MM.1S (cell line): ENCODE data around the gene TSG101.

Experiments
- DNase-seq: peaks from one replicate; pipeline ENCODE4 v3.0.0-alpha.2; 2015
- H2AFZ ChIP-seq: fragments of 300-600 bp; sonication (generic); 2 replicates; pipeline ENCODE4 v1.6.0; 2016; ENCODE audit warnings: antibody characterized with exemption, low read length
- H3F3A ChIP-seq: fragments of 300-600 bp; sonication (generic); 2 replicates; pipeline ENCODE4 v1.6.1; 2016; ENCODE audit warnings: mild to moderate bottlenecking, antibody characterized with exemption, low read length, moderate library complexity, mixed read lengths; ENCODE audit not compliant: insufficient read depth
- H3K27ac ChIP-seq: fragments of 300-600 bp; sonication (generic); 2 replicates; pipeline ENCODE4 v1.5.1; 2016; ENCODE audit warnings: mild to moderate bottlenecking, low read length
- H3K27me3 ChIP-seq: fragments of 300-600 bp; sonication (generic); replicated peaks from 2 replicates; pipeline ENCODE4 v1.6.0; 2016; ENCODE audit warnings: low read length; ENCODE audit not compliant: insufficient read depth
- H3K36me3 ChIP-seq: fragments of 300-600 bp; sonication (generic); replicated peaks from 2 replicates; pipeline ENCODE4 v1.6.1; 2016; ENCODE audit warnings: mild to moderate bottlenecking, low read length, mixed read lengths; ENCODE audit not compliant: insufficient read depth
- H3K4me1 ChIP-seq: fragments of 300-600 bp; sonication (generic); 2 replicates; pipeline ENCODE4 v1.6.1; 2016; ENCODE audit warnings: low read length, mixed read lengths
- H3K4me2 ChIP-seq: fragments of 300-600 bp; sonication (generic); 2 replicates; pipeline ENCODE4 v1.6.0; 2016; ENCODE audit warnings: low read depth, low read length
- H3K4me3 ChIP-seq: fragments of 300-600 bp; sonication (generic); 2 replicates; pipeline ENCODE4 v1.5.1; 2016; ENCODE audit warnings: low read length, mixed read lengths
- H3K79me2 ChIP-seq: fragments of 300-600 bp; sonication (generic); 2 replicates; pipeline ENCODE4 v1.6.1; 2016; ENCODE audit warnings: mixed run types, low read length, mixed read lengths
- H3K9ac ChIP-seq: fragments of 300-600 bp; sonication (generic); 2 replicates; pipeline ENCODE4 v1.6.1; 2016; ENCODE audit warnings: low read length, mixed read lengths
- H3K9me2 ChIP-seq: fragments of 300-600 bp; sonication (generic); replicated peaks from 2 replicates; pipeline ENCODE4 v1.6.1; 2016; ENCODE audit warnings: mild to moderate bottlenecking, low read length, mixed read lengths; ENCODE audit not compliant: insufficient read depth
- H3K9me3 ChIP-seq: fragments of 300-600 bp; sonication (generic); replicated peaks from 2 replicates; pipeline ENCODE4 v1.6.1; 2016; ENCODE audit warnings: mild to moderate bottlenecking, low read length, mixed read lengths; ENCODE audit not compliant: insufficient read depth
- H4K20me1 ChIP-seq: fragments of 300-600 bp; sonication (generic); 2 replicates; pipeline ENCODE4 v1.6.1; 2016; ENCODE audit warnings: mild to moderate bottlenecking, low read length, moderate library complexity, mixed read lengths; ENCODE audit not compliant: insufficient read depth
- CTCF ChIP-seq: fragments of 300-600 bp; sonication (generic); IDR thresholded peaks from 2 replicates; pipeline ENCODE4 v1.5.1; 2016; ENCODE audit warnings: antibody characterized with exemption, low read length, mixed read lengths
- EZH2 ChIP-seq: fragments of 300-600 bp; sonication (generic); optimal IDR thresholded peaks from 2 replicates; pipeline ENCODE3; 2017; ENCODE audit warnings: low read depth, mild to moderate bottlenecking, antibody characterized with exemption, low read length, mixed read lengths
- EZH2phosphoT487 ChIP-seq: fragments of 300-600 bp; sonication (generic); IDR thresholded peaks from 2 replicates; pipeline ENCODE4 v1.6.1; 2018; ENCODE audit warnings: antibody characterized with exemption, low read length

Gene TSG101

GRCh38 chr11:18471995-18472394, 54.7 kb downstream of the TSG101 start:
- Histone ChIP-seq H3K4me1 (no peaks in the 10 kb centered on the region), H3K27me3 (no peaks in the 10 kb centered on the region), H3K9me3 (no peaks in the 10 kb centered on the region), H3K27ac (no peak overlapping the region), H4K20me1 (no peaks in the 10 kb centered on the region), H3K9me2 (no peaks in the 10 kb centered on the region), H2AFZ (no peak overlapping the region), H3K36me3 (no peaks in the 10 kb centered on the region), H3F3A (no peaks in the 10 kb centered on the region), H3K79me2 (no peaks in the 10 kb centered on the region), H3K4me2 (no peak overlapping the region), H3K4me3 (no peak overlapping the region), H3K9ac (no peak overlapping the region)
- no peak for DNase-seq
- no peak for TF ChIP-seq EZH2phosphoT487
- TF ChIP-seq CTCF = no peak
- TF ChIP-seq EZH2 = no peak

GRCh38 chr11:18468961-18469360, 57.8 kb downstream of the TSG101 start:
- Histone ChIP-seq H3K9me3 (no peaks in the 10 kb centered on the region), H3K27ac (no peak overlapping the region), H3F3A (no peaks in the 10 kb centered on the region), H3K4me1 (no peaks in the 10 kb centered on the region), H3K4me2 (no peak overlapping the region), H3K4me3 (no peak overlapping the region), H4K20me1 (no peaks in the 10 kb centered on the region), H3K9ac (no peak overlapping the region), H3K9me2 (no peaks in the 10 kb centered on the region), H2AFZ (no peak overlapping the region), H3K79me2 (no peaks in the 10 kb centered on the region), H3K27me3 (no peaks in the 10 kb centered on the region), H3K36me3 (no peaks in the 10 kb centered on the region)
- DNase-seq = no peak
- no peak for TF ChIP-seq CTCF

- TF ChIP-seq EZH2 (no peak), EZH2phosphoT487 (no peak), CTCF (no peak)
- no peak for DNase-seq
- H3K4me3 ChIP-seq = no peak overlapping the region
Observed at GRCh38 chr11:18468059-18468458, 58.7 kb downstream of the TSG101 start.

More at GRCh38 chr11:18468059-18468458, 58.7 kb downstream of the TSG101 start:
- no peaks in the 10 kb centered on the region for H4K20me1 ChIP-seq
- no peaks in the 10 kb centered on the region for H3K27me3 ChIP-seq
- no peaks in the 10 kb centered on the region for H3K9me2 ChIP-seq
- no peaks in the 10 kb centered on the region for H3K79me2 ChIP-seq
- no peaks in the 10 kb centered on the region for H3K36me3 ChIP-seq
- no peak overlapping the region for H2AFZ ChIP-seq
- peaks cover 6% of the 10 kb centered on the region; the same call in 1 of the 2 replicates for H3K4me1 ChIP-seq
- H3K4me2 ChIP-seq = no peak overlapping the region
- H3K9ac ChIP-seq = no peak overlapping the region
- no peak overlapping the region for H3K27ac ChIP-seq
- H3F3A ChIP-seq = peaks cover 5% of the 10 kb centered on the region
- H3K9me3 ChIP-seq = no peaks in the 10 kb centered on the region
